HepG2 (cell line): Measurements from ENCODE around the gene KTI12.

Experiments used
- CEBPB ChIP-seq: IDR thresholded peaks from 2 replicates; pipeline ENCODE4 v1.6.1; 2011; ENCODE audit warnings: low read depth, low read length, improper control_type of control experiment, borderline replicate concordance
- MTA3 ChIP-seq: sonication (generic); formaldehyde crosslinking; IDR thresholded peaks from 2 replicates; pipeline ENCODE4 v1.4.0; 2020; ENCODE audit warnings: missing genetic modification reagents
- MYNN ChIP-seq: sonication (generic); formaldehyde crosslinking; IDR thresholded peaks from 2 replicates; pipeline ENCODE4 v1.4.0; 2020; ENCODE audit warnings: mild to moderate bottlenecking, low read depth, missing genetic modification reagents
- NFRKB ChIP-seq: fragments of 450-650 bp; IDR thresholded peaks from 2 replicates; pipeline ENCODE4 v1.6.1; 2017
- RAD21 ChIP-seq: fragments of 450-650 bp; formaldehyde crosslinking; IDR thresholded peaks from 2 replicates; pipeline ENCODE4 v1.5.0; 2020; ENCODE audit warnings: mild to moderate bottlenecking
- SETDB1 ChIP-seq: sonication (generic); formaldehyde crosslinking; IDR thresholded peaks from 2 replicates; pipeline ENCODE4 v1.5.1; 2020; ENCODE audit warnings: missing genetic modification reagents, mild to moderate bottlenecking, borderline replicate concordance
- SMAD3 ChIP-seq: sonication (generic); formaldehyde crosslinking; IDR thresholded peaks from 2 replicates; pipeline ENCODE4 v1.4.0; 2020; ENCODE audit warnings: missing genetic modification reagents
- ZNF3 ChIP-seq: IDR thresholded peaks from 2 replicates; pipeline ENCODE4 v1.7.0; 2017; ENCODE audit warnings: inconsistent platforms
- TF ChIP-seq, protein P1 (sequence below): sonication (generic); formaldehyde crosslinking; IDR thresholded peaks from 2 replicates; pipeline ENCODE4 v1.5.0; 2020; ENCODE audit warnings: mild to moderate bottlenecking, missing genetic modification reagents, moderate library complexity
- TF ChIP-seq, protein P2 (sequence below): IDR thresholded peaks from 2 replicates; pipeline ENCODE4 v1.6.1; 2016; ENCODE audit warnings: low read depth, control low read depth
- TF ChIP-seq, protein P3 (sequence below): sonication (generic); formaldehyde crosslinking; conservative IDR thresholded peaks from 2 replicates; pipeline ENCODE4 v1.4.0; 2020; ENCODE audit warnings: missing genetic modification reagents
- TF ChIP-seq, protein P4 (sequence below): sonication (generic); formaldehyde crosslinking; IDR thresholded peaks from 2 replicates; pipeline ENCODE4 v1.8.0; 2022; ENCODE audit warnings: mild to moderate bottlenecking, missing genetic modification reagents
- TF ChIP-seq, protein P5 (sequence below), 2 experiments: IDR thresholded peaks; 2 replicates each; pipeline ENCODE4 v1.6.1; 2011 to 2012; ENCODE audit warnings: low read length in 2 of 2, borderline replicate concordance in 1 of 2, low read depth in 1 of 2, mild to moderate bottlenecking in 1 of 2, moderate library complexity in 1 of 2

DNA sequence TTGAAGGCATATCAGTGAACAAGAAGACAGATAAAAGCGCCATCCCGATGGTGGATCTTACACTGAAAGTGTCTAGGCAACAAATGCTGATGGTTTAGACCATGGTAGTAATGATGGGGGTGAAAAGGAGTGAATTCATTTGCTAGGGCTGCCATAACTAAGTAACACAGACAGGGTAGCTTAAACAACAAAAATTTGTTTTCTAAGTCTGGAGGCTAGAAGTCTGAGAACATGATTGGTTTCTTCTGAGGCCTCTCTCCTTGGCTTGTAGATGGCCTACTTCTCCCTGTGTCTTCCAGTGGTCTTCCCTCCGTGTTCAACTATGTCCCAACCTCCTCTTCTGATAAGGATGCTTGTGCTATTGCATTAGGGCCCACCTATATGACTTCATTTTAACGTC, 29.7 kb downstream of the KTI12 start:
- TF ChIP-seq CEBPB (no peak), NFRKB (no peak), MYNN (CRISPR knock-in tag) (no peak), SETDB1 (no peak), RAD21 (CRISPR knock-in tag) (no peak), SMAD3 (CRISPR knock-in tag) (no peak), ZNF3 (no peak), MTA3 (CRISPR knock-in tag) (no peak)
- TF ChIP-seq, protein P1, sequence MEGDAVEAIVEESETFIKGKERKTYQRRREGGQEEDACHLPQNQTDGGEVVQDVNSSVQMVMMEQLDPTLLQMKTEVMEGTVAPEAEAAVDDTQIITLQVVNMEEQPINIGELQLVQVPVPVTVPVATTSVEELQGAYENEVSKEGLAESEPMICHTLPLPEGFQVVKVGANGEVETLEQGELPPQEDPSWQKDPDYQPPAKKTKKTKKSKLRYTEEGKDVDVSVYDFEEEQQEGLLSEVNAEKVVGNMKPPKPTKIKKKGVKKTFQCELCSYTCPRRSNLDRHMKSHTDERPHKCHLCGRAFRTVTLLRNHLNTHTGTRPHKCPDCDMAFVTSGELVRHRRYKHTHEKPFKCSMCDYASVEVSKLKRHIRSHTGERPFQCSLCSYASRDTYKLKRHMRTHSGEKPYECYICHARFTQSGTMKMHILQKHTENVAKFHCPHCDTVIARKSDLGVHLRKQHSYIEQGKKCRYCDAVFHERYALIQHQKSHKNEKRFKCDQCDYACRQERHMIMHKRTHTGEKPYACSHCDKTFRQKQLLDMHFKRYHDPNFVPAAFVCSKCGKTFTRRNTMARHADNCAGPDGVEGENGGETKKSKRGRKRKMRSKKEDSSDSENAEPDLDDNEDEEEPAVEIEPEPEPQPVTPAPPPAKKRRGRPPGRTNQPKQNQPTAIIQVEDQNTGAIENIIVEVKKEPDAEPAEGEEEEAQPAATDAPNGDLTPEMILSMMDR = no peak
- TF ChIP-seq, protein P2, sequence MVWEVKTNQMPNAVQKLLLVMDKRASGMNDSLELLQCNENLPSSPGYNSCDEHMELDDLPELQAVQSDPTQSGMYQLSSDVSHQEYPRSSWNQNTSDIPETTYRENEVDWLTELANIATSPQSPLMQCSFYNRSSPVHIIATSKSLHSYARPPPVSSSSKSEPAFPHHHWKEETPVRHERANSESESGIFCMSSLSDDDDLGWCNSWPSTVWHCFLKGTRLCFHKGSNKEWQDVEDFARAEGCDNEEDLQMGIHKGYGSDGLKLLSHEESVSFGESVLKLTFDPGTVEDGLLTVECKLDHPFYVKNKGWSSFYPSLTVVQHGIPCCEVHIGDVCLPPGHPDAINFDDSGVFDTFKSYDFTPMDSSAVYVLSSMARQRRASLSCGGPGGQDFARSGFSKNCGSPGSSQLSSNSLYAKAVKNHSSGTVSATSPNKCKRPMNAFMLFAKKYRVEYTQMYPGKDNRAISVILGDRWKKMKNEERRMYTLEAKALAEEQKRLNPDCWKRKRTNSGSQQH (CRISPR knock-in tag) = no peak
- TF ChIP-seq, protein P3, sequence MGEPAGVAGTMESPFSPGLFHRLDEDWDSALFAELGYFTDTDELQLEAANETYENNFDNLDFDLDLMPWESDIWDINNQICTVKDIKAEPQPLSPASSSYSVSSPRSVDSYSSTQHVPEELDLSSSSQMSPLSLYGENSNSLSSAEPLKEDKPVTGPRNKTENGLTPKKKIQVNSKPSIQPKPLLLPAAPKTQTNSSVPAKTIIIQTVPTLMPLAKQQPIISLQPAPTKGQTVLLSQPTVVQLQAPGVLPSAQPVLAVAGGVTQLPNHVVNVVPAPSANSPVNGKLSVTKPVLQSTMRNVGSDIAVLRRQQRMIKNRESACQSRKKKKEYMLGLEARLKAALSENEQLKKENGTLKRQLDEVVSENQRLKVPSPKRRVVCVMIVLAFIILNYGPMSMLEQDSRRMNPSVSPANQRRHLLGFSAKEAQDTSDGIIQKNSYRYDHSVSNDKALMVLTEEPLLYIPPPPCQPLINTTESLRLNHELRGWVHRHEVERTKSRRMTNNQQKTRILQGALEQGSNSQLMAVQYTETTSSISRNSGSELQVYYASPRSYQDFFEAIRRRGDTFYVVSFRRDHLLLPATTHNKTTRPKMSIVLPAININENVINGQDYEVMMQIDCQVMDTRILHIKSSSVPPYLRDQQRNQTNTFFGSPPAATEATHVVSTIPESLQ (CRISPR knock-in tag) = no peak
- TF ChIP-seq, protein P4, sequence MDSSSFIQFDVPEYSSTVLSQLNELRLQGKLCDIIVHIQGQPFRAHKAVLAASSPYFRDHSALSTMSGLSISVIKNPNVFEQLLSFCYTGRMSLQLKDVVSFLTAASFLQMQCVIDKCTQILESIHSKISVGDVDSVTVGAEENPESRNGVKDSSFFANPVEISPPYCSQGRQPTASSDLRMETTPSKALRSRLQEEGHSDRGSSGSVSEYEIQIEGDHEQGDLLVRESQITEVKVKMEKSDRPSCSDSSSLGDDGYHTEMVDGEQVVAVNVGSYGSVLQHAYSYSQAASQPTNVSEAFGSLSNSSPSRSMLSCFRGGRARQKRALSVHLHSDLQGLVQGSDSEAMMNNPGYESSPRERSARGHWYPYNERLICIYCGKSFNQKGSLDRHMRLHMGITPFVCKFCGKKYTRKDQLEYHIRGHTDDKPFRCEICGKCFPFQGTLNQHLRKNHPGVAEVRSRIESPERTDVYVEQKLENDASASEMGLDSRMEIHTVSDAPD (CRISPR knock-in tag) = no peak
- TF ChIP-seq, protein P5, sequence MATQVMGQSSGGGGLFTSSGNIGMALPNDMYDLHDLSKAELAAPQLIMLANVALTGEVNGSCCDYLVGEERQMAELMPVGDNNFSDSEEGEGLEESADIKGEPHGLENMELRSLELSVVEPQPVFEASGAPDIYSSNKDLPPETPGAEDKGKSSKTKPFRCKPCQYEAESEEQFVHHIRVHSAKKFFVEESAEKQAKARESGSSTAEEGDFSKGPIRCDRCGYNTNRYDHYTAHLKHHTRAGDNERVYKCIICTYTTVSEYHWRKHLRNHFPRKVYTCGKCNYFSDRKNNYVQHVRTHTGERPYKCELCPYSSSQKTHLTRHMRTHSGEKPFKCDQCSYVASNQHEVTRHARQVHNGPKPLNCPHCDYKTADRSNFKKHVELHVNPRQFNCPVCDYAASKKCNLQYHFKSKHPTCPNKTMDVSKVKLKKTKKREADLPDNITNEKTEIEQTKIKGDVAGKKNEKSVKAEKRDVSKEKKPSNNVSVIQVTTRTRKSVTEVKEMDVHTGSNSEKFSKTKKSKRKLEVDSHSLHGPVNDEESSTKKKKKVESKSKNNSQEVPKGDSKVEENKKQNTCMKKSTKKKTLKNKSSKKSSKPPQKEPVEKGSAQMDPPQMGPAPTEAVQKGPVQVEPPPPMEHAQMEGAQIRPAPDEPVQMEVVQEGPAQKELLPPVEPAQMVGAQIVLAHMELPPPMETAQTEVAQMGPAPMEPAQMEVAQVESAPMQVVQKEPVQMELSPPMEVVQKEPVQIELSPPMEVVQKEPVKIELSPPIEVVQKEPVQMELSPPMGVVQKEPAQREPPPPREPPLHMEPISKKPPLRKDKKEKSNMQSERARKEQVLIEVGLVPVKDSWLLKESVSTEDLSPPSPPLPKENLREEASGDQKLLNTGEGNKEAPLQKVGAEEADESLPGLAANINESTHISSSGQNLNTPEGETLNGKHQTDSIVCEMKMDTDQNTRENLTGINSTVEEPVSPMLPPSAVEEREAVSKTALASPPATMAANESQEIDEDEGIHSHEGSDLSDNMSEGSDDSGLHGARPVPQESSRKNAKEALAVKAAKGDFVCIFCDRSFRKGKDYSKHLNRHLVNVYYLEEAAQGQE (IDR thresholded peaks at IDR 0.05; ENCODE audit: borderline replicate concordance in 1 of 2, low read depth in 1 of 2, low read length in 2 of 2) = no peak
